DOHH2 (cell line): ENCODE results near the gene ALG6.
"Not testable (repeated sequence)": the region's sequence is repeated elsewhere in the genome, so short reads cannot be mapped to it uniquely, and the experiment has no call there.

ENCODE experiments used
- H3F3A ChIP-seq: fragments of 200-600 bp; sonication (generic), shearing (Covaris generic); 2 replicates; pipeline ENCODE4 v1.6.0; 2016; ENCODE audit warnings: antibody characterized with exemption, mild to moderate bottlenecking; ENCODE audit not compliant: control insufficient read depth, insufficient read depth
- H3K27ac ChIP-seq: fragments of 200-600 bp; sonication (generic); 2 replicates; pipeline ENCODE4 v1.5.1; 2014; ENCODE audit warnings: low read depth, mild to moderate bottlenecking, low read length, moderate library complexity
- H3K27me3 ChIP-seq: fragments of 200-600 bp; sonication (generic); 2 replicates; pipeline ENCODE4 v1.6.1; 2014; ENCODE audit warnings: mild to moderate bottlenecking, low read length, mixed read lengths; ENCODE audit not compliant: control insufficient read depth
- H3K36me3 ChIP-seq: fragments of 200-600 bp; sonication (generic); 2 replicates; pipeline ENCODE4 v1.6.1; 2014; ENCODE audit warnings: mild to moderate bottlenecking, low read length, moderate library complexity, mixed read lengths; ENCODE audit not compliant: control insufficient read depth
- H3K4me1 ChIP-seq: fragments of 200-600 bp; sonication (generic); 2 replicates; pipeline ENCODE4 v1.6.1; 2014; ENCODE audit warnings: mild to moderate bottlenecking, low read length, mixed read lengths; ENCODE audit not compliant: control insufficient read depth
- H3K4me2 ChIP-seq: fragments of 200-600 bp; sonication (generic); 2 replicates; pipeline ENCODE4 v1.6.0; 2014; ENCODE audit warnings: mild to moderate bottlenecking, low read length, moderate library complexity
- H3K4me3 ChIP-seq: fragments of 200-600 bp; sonication (generic); 2 replicates; pipeline ENCODE4 v1.5.1; 2014; ENCODE audit warnings: mild to moderate bottlenecking, low read length, mixed read lengths
- H3K79me2 ChIP-seq: fragments of 200-600 bp; sonication (generic); 2 replicates; pipeline ENCODE4 v1.6.1; 2014; ENCODE audit warnings: mild to moderate bottlenecking, low read length, mixed read lengths; ENCODE audit not compliant: control insufficient read depth
- H3K9me2 ChIP-seq: fragments of 200-600 bp; sonication (generic); replicated peaks from 2 replicates; pipeline ENCODE4 v1.6.1; 2014; ENCODE audit warnings: mild to moderate bottlenecking, low read length, mixed read lengths; ENCODE audit not compliant: control insufficient read depth
- H3K9me3 ChIP-seq: fragments of 200-600 bp; sonication (generic); 2 replicates; pipeline ENCODE4 v1.6.1; 2014; ENCODE audit warnings: antibody characterized with exemption, low read length, mixed read lengths; ENCODE audit not compliant: control insufficient read depth, insufficient read depth
- H4K20me1 ChIP-seq: fragments of 200-600 bp; sonication (generic); 2 replicates; pipeline ENCODE4 v1.6.0; 2014; ENCODE audit warnings: low read depth, mild to moderate bottlenecking, antibody characterized with exemption, low read length, moderate library complexity; ENCODE audit not compliant: control insufficient read depth, insufficient read depth
- CTCF ChIP-seq: fragments of 200-600 bp; sonication (generic); IDR thresholded peaks from one replicate; pipeline ENCODE4 v1.5.1; 2014; ENCODE audit warnings: antibody characterized with exemption, mild to moderate bottlenecking, low read depth, low read length; ENCODE audit not compliant: poor library complexity, severe bottlenecking
- EZH2phosphoT487 ChIP-seq: fragments of 200-600 bp; sonication (generic); IDR thresholded peaks from 2 replicates; pipeline ENCODE4 v1.6.1; 2017; ENCODE audit warnings: borderline replicate concordance, mild to moderate bottlenecking, antibody characterized with exemption, low read length, moderate library complexity, mixed read lengths

ALG6 gene

GRCh38 chr1:63414691-63415365 lies 47.4 kb downstream of the ALG6 start:
- H3F3A ChIP-seq, result no peaks in the 10 kb centered on the region; the same call in 1 of the 2 replicates
- no peaks in the 10 kb centered on the region for H3K4me1 ChIP-seq
- no peak overlapping the region for H3K4me2 ChIP-seq
- H4K20me1 ChIP-seq, result no peaks in the 10 kb centered on the region
- H3K27me3 ChIP-seq, result no peaks in the 10 kb centered on the region
- H3K27ac ChIP-seq, result no peak overlapping the region
- peaks cover 32% of the 10 kb centered on the region for H3K36me3 ChIP-seq
- H3K9me3 ChIP-seq, result no peaks in the 10 kb centered on the region
- no peaks in the 10 kb centered on the region for H3K9me2 ChIP-seq
- no peak for TF ChIP-seq CTCF
- no peak for TF ChIP-seq EZH2phosphoT487
- no peak overlapping the region for H3K4me3 ChIP-seq
- no peaks in the 10 kb centered on the region for H3K79me2 ChIP-seq

GRCh38 chr1:63418101-63418500 lies 50.7 kb downstream of the ALG6 start:
- Histone ChIP-seq H3F3A (no peaks in the 10 kb centered on the region; the same call in 1 of the 2 replicates), H3K27ac (no peak overlapping the region), H3K9me2 (no peaks in the 10 kb centered on the region), H3K27me3 (no peaks in the 10 kb centered on the region), H4K20me1 (no peaks in the 10 kb centered on the region), H3K36me3 (peaks cover 28% of the 10 kb centered on the region), H3K9me3 (no peaks in the 10 kb centered on the region), H3K4me1 (no peaks in the 10 kb centered on the region), H3K4me2 (no peak overlapping the region), H3K4me3 (no peak overlapping the region), H3K79me2 (no peaks in the 10 kb centered on the region)
- TF ChIP-seq EZH2phosphoT487, result no peak
- no peak for TF ChIP-seq CTCF

GRCh38 chr1:63420746-63421145 lies 53.3 kb downstream of the ALG6 start:
- peaks cover 15% of the 10 kb centered on the region for H3K36me3 ChIP-seq
- not testable (repeated sequence) for H3K4me2 ChIP-seq, H3K9me3 ChIP-seq, H3K79me2 ChIP-seq, H3K4me1 ChIP-seq, H3F3A ChIP-seq, H3K27ac ChIP-seq, H3K27me3 ChIP-seq, H3K4me3 ChIP-seq, H4K20me1 ChIP-seq, H3K9me2 ChIP-seq

GRCh38 chr1:63423649-63424048 lies 56.2 kb downstream of the ALG6 start:
- Histone ChIP-seq H3K36me3 (peaks cover 6% of the 10 kb centered on the region), H3K4me3 (no peak overlapping the region), H4K20me1 (no peaks in the 10 kb centered on the region), H3K27ac (no peak overlapping the region), H3K79me2 (no peaks in the 10 kb centered on the region), H3K9me2 (no peaks in the 10 kb centered on the region), H3F3A (no peaks in the 10 kb centered on the region; the same call in 1 of the 2 replicates), H3K27me3 (no peaks in the 10 kb centered on the region), H3K4me1 (no peaks in the 10 kb centered on the region), H3K4me2 (no peak overlapping the region), H3K9me3 (no peaks in the 10 kb centered on the region)
- no peak for TF ChIP-seq EZH2phosphoT487
- no peak for TF ChIP-seq CTCF
